G401 (cell line): ENCODE measurements around the gene CFAP61. TPM values are rescaled to one million over a fixed set of nuclear protein-coding genes. Genes with fewer than 3 reads are reported as not detected.

Source experiments
- DNase-seq: peaks from one replicate; pipeline ENCODE4 v3.0.0-alpha.2; 2015; ENCODE audit warnings: low spot score
- in situ Hi-C: cut with HindIII; loops from 2 replicates; pipeline ENCODE4 v1.10.0; 2016; ENCODE audit warnings: low sequenced_read_pairs, mixed read lengths
- total RNA-seq: library from RNA; depleted of rRNA; stranded (reverse); fragments of >200 nt; shearing (Covaris generic); gene quantifications from 2 replicates; pipeline ENCODE4 v1.2.3, GENCODE V29; 2014

The CFAP61 gene
- total RNA-seq, 1 experiment from 2014 or later, result not detected

DNA sequence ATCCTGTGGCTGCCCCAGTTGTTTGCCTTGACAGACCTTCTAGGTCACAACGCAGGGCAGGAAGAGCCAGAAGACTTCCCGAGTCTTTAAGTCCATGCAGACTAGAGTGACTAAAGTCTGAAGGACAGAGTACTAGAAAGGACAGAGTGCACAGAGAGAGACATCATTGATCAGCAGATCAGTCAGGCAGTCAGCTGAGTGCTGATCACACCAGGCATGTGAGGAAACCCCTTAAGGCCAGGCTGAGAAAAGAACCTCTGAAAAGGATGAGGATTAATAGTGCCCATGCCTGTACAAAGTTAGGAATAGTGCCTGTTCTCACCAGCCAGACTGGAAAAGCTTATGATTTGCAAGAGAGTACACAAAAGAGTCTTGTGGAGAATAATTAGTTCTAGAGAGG is 91.3 kb downstream of the CFAP61 start:
- no peak for DNase-seq
- in situ Hi-C loops, result no loop called here

DNA sequence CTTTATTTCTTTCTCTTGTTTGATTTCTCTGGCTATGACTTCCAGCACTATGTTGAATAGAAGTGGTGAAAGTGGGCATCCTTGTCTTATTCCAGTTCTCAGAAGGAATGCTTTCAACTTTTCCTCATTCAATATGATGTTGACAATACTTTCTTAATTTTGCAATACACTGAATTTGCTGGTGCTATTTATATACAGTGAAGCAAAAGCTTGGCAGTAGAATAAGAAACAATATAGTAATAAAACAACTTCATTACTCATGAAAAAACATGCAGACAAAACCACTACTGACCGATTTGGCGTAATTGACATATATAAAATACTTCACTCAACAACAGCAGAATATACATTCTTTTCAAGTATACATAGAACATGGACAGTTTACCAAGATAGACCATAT is 96.4 kb downstream of the CFAP61 start:
- in situ Hi-C loops, result no loop called here
- no peak for DNase-seq

GRCh38 chr20:20150241-20150640 is 97.9 kb downstream of the CFAP61 start:
- no peak for DNase-seq
- in situ Hi-C loops, result no loop called here

DNA sequence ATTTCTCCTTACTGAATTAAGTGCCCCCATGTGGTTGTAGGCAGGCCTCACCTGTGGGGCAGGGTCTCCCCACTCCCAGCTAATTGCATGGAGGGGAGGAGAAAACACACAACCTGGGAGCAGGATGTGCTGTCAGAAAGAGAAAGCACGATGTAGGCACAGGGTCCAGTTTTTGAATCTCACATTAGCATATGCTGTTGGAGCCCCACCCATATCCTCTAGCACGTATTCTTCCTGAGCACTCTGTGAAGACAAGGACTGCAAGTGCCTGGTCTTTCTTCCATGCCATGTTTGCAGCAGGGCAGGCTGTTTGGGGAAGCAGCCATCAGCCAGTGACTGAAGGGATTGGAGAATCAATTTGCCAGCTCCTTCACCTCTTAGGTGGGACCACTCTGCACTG is 108.2 kb downstream of the CFAP61 start:
- DNase-seq, result no peak
- in situ Hi-C loops, result no loop called here

DNA sequence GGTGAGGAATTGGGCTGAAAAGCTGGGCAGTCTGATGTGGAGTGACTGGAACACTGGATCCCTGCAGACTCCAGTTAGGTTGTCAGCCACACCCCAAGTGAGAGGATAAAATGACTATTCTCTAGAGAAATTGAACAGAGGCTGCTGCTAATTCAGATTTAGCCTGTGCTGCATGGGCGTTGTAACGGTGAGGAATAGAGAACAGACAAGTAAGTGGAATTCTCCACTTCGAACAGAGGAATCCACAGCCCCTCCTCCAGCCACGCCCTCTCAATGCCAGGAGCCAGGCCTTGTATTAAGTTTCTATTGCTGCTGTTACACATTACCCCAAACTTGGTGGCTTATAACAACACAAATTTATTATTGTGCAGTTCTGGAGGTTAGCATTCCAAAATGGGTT is 109.3 kb downstream of the CFAP61 start:
- DNase-seq, result no peak
- in situ Hi-C loops, result no loop called here

DNA sequence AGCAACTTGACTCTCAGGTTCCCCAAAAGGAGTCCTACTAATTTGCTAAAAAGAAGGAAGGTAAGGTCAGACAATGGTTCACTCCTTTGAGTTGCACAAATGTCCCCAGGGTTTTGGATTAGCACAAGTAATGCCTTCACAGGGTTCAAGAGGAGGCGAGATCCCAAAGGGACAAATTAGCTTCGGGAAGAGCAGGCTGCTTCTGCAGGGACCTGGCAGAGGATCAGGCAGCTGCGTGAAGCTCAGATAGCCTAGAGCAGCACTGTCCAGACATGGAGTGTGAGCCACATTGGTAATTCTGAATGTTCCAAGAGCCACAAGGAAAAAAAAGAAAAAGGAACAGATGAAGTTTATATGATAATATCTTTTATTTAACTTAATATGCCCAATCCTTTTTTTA is 115.4 kb downstream of the CFAP61 start:
- no peak for DNase-seq
- in situ Hi-C loops, result no loop called here

DNA sequence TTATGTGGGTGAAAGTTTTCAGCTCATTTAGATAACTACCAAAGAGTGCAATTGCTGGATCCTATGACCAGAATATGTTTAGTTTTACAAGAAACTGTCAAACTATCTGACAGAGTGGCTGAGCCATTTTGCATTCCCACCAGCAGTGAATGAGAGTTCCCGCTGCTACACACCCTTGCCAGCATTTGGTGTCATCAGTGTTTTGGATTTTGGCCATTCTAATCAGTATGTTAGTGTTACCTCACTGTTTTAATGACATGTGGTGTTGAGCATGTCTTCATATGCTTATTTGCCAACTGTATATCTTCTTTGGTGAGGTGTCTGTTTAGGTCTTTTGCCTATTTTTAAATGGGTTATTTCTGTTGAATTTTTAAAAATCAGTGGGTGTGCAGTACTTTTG is 120.9 kb downstream of the CFAP61 start:
- in situ Hi-C loops, result no loop called here

DNA sequence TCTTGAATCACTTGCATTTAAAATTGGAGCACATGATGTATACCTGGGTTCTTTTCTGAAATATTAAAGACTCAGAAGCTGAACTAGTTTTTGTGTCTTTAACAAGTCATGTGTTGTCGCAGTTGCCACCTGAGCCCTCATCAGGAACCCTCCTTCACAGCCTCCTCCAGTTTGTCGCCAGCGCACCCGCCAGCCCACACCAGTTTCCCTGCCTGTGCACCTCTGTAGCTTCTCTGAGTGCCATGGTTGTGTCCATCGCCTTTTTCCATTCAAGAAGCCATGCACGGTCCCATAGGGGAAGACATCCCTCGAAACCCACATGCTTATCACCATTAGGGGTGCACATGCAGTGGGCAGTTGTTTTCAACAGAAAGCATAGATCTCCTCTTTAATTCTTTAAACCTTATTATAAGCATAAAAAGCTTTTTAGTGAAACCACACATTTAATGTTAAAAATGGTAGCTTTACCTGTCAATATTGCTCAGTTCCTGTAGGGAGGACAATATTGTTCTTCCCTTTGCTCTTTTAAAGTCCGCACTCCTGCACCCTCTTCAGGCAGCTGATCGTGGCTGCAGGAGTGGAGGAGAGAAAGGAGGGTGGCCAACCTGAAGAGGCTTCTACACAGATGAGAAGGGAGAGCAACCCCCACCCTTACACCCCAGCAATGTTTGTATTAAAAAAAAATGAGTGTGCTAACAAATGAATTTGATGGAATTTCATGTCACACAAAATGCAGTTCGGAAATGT is 121.9 kb downstream of the CFAP61 start:
- in situ Hi-C loops, result no loop called here

More for the DNA sequence above, 120.9 kb downstream of the CFAP61 start:
- DNase-seq, result peak; percentile 75

GRCh38 chr20:20181322-20181721 is 129.0 kb downstream of the CFAP61 start:
- in situ Hi-C loops, result no loop called here
- no peak for DNase-seq

More for the DNA sequence above, 121.9 kb downstream of the CFAP61 start:
- DNase-seq, result no peak

DNA sequence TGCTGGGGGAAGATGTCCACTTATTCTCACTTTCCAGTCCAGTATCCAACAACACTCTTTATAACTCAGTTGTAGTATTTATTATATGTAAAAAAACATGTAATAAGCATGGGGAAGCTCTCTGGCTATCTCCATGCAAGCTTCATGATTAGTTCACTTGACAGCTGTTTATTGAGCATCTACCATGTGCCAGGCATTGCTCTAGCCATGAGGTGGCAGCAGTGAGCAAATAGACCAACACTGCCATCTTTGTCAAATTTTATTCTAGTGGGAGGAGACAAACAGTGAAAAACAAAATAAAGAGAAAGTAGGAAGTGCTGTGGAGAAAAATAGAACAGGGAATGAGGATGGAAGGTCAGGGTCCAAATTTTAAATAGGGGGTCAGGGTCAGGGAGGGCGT is 131.8 kb downstream of the CFAP61 start:
- DNase-seq, result no peak
- in situ Hi-C loops, result no loop called here

DNA sequence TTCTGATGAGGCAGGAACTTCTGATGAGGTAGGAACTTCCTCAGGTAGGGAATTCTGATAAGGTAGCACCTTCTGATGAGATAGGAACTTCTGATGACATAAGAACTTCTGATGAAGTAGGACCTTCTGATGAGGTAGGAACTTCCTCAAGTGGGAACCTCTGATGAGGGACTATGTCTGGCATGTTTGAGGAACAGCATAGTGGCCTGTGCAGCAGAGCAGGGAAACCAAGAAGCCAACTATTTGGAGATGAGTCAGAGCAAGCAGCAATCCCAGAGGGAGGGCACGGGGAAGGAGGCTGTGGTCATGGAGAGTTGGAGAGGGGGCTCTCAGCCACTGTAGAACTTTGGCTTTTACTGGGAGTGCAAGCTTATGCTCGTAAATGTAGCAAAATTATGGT is 132.4 kb downstream of the CFAP61 start:
- DNase-seq, result no peak
- in situ Hi-C loops, result no loop called here

DNA sequence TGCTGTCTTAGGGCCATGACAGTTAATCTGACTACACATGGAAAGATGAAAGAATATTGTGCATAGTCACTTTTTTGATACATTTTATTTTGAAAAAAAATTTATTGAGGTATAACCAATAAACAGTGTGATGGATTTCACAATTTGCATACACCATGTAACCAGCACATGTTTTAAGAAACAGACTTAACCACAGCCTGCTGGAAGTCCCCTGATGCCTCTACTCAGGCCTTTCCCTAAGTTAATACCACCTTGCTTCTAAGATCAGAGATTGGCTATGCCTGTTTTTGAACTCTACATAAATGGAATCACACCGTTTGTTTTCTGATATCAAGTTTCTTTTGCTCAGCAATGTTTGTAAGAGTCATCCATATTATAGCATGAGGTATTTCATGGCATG is 136.3 kb downstream of the CFAP61 start:
- in situ Hi-C loops, result no loop called here
- DNase-seq, result no peak

- in situ Hi-C loops, result no loop called here
- no peak for DNase-seq
These were observed 140.0 kb downstream of the CFAP61 start for GRCh38 chr20:20192366-20192765.

DNA sequence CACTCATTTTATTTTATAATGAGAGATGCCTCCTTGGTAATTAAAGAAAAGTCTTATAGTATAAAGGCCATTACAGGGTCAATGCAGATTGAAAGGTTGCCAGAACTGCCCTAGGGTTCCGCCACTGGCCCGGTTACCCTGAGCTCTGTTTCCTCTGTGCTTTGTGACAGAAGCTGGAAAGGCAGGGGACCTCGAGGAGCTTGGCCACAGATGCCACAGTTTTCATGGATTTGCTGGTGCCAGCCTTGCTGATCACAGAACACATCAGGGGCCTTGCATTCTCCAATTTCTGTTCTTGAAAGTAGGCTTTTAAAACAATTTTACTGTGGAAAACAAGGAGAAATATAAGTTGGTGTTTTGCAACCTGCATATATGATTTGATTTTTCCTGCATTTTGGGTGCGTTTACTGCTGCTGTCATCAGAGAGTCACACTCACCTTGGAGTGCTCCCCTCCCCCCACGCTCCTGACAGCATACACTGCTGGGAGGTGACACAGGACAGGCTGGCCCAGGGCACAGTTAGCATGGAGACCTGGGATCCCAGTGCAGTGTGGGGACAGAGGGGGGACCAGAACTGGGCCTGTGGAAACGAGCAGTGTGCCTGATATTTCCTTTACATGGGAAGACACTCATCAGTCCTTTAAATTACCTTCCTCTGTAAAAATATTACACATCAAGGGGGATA is 142.8 kb downstream of the CFAP61 start:
- DNase-seq, result peak; percentile 91
- in situ Hi-C loops, result no loop called here

DNA sequence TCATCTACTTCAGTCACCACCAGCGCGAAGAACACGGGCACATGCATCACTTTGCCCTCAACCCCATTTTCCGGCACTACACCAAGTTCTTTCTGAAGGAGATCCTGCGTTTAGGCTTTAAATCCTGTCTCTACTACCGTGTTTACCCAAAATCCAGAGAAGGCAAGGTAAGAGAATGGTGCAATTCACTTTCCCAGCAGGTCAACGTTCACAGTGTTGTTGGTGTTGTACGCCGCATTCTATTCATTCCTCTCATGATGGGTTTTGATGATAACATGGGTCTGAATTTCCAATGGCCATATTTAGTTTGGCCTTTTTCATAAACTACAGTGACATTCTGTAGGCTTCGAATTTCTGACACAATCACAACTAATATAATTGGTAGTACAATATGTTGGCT is 144.3 kb downstream of the CFAP61 start:
- in situ Hi-C loops, result no loop called here

GRCh38 chr20:20198011-20198410 is 145.7 kb downstream of the CFAP61 start:
- DNase-seq, result no peak
- in situ Hi-C loops, result no loop called here

More for the DNA sequence above, 144.3 kb downstream of the CFAP61 start:
- no peak for DNase-seq

- DNase-seq, result peak; percentile 92
- in situ Hi-C loops, result loop anchor here (5.0 kb wide), 1 partner anchor 63 kb away; no protein-coding TSS in a partner anchor
These were observed 147.2 kb downstream of the CFAP61 start for GRCh38 chr20:20199361-20200160.

DNA sequence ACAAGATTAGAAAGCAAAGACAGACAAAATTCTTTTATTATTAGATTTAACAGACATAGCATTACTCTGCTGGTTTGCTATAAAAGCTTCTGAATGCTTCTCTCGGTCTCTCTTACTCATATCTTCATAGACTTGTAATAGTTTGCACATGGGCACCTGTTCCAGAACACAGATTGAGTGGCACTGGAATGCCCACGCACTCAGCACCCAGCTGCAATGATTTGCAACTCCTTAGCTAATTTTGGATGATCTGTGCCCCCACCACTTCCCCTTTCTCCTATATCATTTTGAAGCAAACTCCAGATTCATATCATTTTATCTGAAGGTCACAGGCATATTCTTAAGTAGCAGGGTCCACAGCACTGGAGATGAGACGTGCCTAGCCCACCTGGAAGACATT is 148.8 kb downstream of the CFAP61 start:
- DNase-seq, result no peak
- in situ Hi-C loops, result loop anchor here (5.0 kb wide), 1 partner anchor 61 kb away; no protein-coding TSS in a partner anchor

- in situ Hi-C loops, result loop anchor here (5.0 kb wide), 1 partner anchor 61 kb away; no protein-coding TSS in a partner anchor
- DNase-seq, result no peak
These were observed 149.3 kb downstream of the CFAP61 start for GRCh38 chr20:20201639-20202038.

DNA sequence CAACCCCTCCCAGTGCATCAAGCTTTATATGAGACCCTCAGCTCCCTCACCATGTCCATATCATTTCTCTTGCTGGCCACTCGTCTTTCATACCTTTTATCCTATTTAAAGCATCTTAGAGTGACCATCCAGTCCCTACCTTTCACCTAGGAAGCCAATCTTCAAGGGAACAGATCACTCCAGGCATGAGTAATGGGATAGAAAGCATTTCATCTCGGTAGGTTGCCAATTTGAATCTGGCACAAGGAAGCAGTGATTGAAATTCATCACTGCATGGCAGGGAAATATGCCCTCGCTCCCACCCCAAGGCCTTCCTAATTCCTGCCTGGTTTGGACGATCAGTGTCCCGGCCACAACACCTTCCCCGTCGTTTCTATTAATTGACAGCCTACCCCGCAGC is 150.4 kb downstream of the CFAP61 start:
- in situ Hi-C loops, result loop anchor here (5.0 kb wide), 1 partner anchor 60 kb away; no protein-coding TSS in a partner anchor
- peak; percentile 70 for DNase-seq
